Activated CD8-positive, alpha-beta memory T cell treated with anti-CD3 and anti-CD28 coated beads for 1 hour (primary cell): ENCODE data around the gene TYW1B.
"Not testable (repeated sequence)": the region's sequence is repeated elsewhere in the genome, so short reads cannot be mapped to it uniquely, and the experiment has no call there.

Experiments
- DNase-seq, 2 donors: peaks; one replicate each; pipeline ENCODE4 v3.0.0-alpha.2; 2020; ENCODE audit warnings: low read depth in 1 of 2; ENCODE audit errors: extremely low read depth in 1 of 2

The TYW1B gene

DNA sequence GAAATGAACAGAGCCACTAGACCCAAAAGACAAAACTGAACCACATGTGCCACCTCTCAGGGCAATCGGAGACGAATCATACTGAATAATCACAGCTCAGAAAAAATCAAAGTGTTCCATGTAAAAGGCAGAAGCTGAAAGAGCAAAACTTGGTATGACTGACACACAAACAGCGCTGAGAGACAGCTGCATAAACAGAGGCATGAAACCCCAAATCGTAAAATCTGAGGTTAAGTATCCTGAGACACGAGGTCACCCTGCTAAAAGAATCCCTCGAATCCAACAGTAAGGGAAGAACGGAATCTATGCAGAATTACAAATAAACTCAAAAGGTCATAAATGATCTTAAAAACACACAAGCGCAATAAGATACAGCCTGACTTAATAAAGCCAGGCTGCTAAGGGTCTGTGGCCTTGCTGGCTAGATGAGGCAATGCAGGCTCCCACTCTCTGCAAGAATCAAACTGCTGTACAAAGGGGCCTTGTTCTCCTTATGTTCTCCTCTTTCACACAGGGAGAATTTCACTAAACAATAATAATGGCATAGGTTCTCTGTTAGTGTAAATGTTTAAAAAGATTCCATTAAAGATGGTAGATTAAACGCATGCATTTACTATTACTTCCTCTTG lies 247.7 kb downstream of the TYW1B start:
- DNase-seq, result not testable (repeated sequence)

- DNase-seq, result no peak
These were observed 250.9 kb downstream of the TYW1B start for GRCh38 chr7:72577107-72577506.

GRCh38 chr7:72561988-72562387 lies 266.0 kb downstream of the TYW1B start:
- DNase-seq, result not testable (repeated sequence)

DNA sequence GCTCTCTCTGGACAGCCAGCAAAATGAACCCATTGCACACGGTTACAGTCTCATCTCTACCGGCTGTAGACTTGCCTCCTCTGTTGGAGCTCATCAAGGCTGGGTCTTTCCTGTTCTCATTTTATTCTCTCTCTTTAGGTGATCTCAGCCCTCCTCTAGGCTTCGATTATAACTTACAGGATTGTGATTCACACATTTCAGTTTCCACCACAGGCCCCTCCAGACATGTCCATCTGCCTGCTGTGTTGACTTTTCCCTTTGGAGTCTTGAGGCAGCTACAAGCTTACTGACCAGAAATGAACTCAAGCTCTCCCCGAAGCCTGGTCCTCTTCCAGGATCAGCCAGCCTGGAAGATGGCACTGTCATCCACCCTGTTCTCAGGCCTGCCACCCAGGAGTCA lies 268.5 kb downstream of the TYW1B start:
- not testable (repeated sequence) for DNase-seq

DNA sequence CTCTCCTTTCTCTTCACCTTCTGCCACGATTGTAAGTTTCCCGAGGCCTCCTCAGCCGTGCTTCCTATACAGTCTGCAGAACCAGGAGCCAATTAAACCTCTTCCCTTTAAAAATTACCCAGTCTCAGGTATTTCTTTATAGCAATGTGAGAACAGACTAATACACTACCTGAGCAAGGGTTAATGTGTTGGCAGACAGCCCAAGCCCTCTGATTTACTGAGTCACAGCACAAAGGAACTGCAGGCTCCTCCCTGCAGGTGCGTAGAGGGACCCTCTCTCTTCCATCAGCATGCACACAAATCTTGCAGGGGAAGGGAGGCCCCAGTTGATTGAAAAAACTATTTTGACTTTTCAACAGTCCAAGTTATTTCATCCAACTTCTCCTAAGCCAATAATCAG lies 271.3 kb downstream of the TYW1B start:
- DNase-seq, result not testable (repeated sequence)

DNA sequence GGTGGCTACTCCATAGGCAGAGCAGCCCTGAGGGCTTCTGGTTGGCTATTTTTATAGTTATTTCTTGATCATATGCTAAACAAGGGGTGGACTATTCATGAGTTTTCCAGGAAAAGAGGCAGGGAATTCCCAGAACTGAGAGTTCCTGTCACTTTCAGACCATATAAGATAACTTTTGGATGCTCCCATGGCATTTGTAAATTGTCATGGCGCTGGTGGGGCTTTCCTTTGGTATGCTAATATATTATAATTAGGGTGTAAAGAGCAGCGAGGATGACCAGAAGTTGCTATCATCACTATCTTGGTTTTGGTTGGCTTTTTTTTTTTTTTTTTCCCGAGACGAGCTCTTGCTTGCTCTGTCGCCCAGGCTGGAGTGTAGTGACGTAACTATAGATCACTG lies 272.8 kb downstream of the TYW1B start:
- not testable (repeated sequence) for DNase-seq

- not testable (repeated sequence) for DNase-seq
These were observed 273.6 kb downstream of the TYW1B start for GRCh38 chr7:72554401-72554800.

GRCh38 chr7:72550454-72550853 lies 277.5 kb downstream of the TYW1B start:
- not testable (repeated sequence) for DNase-seq

DNA sequence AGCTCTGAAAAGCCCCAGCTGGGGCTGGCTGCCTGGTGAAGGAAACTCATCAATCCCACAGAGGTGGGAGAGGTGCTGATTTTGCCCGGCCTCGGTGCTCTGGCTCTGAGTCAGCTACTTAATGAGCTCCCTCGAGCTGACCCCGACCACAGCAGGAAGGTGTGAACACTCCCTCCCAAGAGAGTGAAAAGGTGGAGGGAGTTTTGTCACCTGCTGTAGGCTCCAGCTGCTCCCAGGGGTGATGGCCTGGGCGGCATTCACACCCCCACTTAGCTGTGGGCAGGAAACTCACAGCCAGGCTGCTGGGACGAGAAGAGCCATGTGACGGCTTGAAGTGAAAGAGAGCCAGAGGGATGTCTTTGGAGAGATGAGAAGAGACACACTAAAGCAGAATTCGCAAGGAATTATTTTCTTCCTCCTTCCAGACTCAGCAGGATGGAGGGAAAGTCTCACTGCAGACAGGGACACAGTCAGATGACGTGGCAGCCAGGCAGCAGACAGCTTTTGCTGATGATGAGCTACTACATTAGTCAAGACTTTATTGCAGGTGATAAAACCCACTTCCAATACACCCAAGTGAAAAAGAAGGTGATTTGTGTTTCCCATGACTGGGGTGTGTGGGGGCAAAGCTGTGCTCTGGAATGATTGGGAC lies 281.3 kb downstream of the TYW1B start:
- DNase-seq, result not testable (repeated sequence)

GRCh38 chr7:72544531-72544930 lies 283.5 kb downstream of the TYW1B start:
- not testable (repeated sequence) for DNase-seq

DNA sequence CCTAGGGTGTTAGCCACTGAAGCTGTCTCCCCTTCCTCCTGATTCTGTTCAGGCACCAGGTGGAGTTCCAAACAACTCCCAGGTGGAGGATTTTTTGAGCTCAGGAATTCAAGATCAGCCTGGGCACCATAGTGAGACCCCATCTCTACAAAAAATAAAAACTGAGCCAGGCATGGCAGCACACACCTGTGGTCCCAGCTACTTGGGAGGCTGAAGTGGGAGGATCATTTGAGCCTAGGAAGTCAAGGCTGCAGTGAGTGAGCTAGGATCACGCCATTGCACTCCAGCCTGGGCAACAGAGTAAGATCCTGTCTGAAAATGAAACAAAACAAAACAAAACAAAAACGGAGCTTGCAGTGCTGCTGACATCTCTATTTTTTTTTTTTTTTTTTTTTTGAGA lies 287.1 kb downstream of the TYW1B start:
- no peak for DNase-seq

DNA sequence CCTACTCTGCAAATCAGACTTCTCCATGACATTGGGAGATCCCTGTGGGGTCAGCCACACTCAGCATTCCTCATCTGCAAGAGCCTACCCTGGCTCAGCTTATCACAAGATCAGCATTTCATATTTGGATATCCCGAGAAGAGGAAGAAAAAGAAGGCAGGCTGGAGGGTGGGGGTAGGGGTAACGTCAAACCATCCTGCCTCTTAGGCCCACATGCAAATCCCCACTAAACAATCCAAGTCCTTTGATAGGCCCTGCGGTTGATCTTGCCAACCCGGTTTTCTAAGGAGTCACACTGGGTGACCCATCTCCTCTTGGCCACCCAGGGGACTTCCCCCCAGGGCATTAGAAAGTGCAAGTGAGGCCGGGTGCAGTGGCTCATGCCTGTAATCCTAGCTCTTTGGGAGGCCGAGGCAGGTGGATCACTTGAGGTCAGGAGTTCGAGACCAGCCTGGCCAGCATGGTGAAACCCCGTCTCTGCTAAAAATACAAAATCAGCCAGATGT lies 287.8 kb downstream of the TYW1B start:
- DNase-seq, result no peak

GRCh38 chr7:72539702-72540101 lies 288.3 kb downstream of the TYW1B start:
- no peak for DNase-seq

DNA sequence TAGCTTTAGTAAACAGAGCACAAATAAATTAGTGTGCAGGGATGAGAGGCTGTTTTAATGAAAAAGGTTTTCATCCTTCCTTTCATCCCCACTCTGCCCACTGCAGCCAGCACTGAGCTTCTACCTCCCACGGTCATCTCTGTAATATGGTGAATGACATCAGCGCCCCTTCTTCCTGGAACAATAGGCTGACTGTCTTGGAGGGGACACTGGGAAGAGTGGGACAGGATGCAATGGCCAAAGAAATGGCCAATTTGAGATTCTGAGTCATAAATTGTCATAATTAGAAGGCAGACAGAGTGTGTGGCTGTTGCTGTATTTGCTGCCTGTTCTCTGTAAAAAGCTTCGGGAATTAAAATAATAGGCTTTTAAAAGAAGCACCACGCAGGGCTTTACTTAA lies 289.1 kb downstream of the TYW1B start:
- no peak for DNase-seq

GRCh38 chr7:72538147-72538546 lies 289.9 kb downstream of the TYW1B start:
- DNase-seq, result no peak

DNA sequence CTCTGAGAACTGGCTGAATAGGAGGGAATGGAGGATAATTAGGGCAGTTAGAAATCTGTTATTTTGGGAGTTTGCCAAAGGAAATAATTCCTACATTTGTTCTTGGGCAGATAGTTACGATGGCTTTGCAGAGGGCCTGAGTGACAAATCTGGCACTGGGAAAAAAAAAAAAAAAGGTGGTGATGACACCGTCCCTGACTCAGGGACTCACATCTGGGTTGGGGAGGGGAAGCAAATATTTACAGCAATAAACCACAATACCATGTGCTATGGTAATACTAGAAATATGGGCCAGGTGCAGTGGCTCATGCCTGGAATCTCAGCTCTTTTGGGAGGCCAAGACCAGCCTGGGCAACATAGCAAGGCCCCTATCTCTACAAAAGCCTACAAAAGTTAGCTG lies 292.0 kb downstream of the TYW1B start:
- DNase-seq, result not testable (repeated sequence)

DNA sequence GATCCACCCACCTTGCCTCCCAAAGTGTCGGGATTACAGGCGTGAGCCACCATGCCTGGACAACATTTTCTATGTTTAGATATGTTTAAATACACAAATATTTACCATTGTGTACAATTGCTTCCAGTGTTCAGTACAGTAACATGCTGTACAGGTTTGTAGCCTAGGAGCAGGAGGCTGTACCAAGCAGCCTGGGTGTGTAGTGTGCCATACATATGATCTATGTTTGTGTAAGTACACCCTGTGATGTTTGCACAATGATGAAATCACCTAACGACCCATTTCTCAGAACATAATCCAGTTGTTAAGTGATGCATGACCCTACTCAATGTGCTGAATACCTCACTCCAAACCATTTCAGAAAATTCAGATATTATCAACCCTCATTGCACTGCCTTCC lies 297.0 kb downstream of the TYW1B start:
- DNase-seq, result not testable (repeated sequence)
